Activated naive CD4-positive, alpha-beta T cell treated with anti-CD3 and anti-CD28 coated beads, Interleukin-2, amount 10 ng/mL, durations not matched to agents 7 days and 5 days (primary cell): Measurements from ENCODE around the gene UTS2B.
A peak's percentile ranks its signal among the peaks of the same experiment; 100 is the strongest.

Source experiments
- CTCF ChIA-PET: fragments of 350-600 bp; sonication (Branson Sonifier 250); formaldehyde crosslinking; loops from one replicate; lab custom pipeline; 2021; ENCODE audit warnings: antibody characterized with exemption; lab: Charles Lee
- DNase-seq: peaks from one replicate; pipeline ENCODE4 v3.0.0-alpha.2; 2020
- H3K27ac Mint-ChIP-seq: one replicate; pipeline ENCODE4 v1.8.0; 2021; ENCODE audit warnings: mild to moderate bottlenecking, moderate library complexity, mixed read lengths
- H3K27me3 Mint-ChIP-seq: one replicate; pipeline ENCODE4 v1.8.0; 2021; ENCODE audit warnings: mild to moderate bottlenecking, mixed read lengths
- H3K36me3 Mint-ChIP-seq: one replicate; pipeline ENCODE4 v1.8.0; 2021; ENCODE audit warnings: mixed read lengths
- H3K4me1 Mint-ChIP-seq: one replicate; pipeline ENCODE4 v1.8.0; 2021; ENCODE audit warnings: mixed read lengths
- H3K4me3 Mint-ChIP-seq: one replicate; pipeline ENCODE4 v1.8.0; 2021; ENCODE audit warnings: mild to moderate bottlenecking, moderate library complexity, mixed read lengths
- H3K9me3 Mint-ChIP-seq: one replicate; pipeline ENCODE4 v1.8.0; 2021; ENCODE audit warnings: mixed read lengths

UTS2B gene, protein sequence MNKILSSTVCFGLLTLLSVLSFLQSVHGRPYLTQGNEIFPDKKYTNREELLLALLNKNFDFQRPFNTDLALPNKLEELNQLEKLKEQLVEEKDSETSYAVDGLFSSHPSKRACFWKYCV

DNA sequence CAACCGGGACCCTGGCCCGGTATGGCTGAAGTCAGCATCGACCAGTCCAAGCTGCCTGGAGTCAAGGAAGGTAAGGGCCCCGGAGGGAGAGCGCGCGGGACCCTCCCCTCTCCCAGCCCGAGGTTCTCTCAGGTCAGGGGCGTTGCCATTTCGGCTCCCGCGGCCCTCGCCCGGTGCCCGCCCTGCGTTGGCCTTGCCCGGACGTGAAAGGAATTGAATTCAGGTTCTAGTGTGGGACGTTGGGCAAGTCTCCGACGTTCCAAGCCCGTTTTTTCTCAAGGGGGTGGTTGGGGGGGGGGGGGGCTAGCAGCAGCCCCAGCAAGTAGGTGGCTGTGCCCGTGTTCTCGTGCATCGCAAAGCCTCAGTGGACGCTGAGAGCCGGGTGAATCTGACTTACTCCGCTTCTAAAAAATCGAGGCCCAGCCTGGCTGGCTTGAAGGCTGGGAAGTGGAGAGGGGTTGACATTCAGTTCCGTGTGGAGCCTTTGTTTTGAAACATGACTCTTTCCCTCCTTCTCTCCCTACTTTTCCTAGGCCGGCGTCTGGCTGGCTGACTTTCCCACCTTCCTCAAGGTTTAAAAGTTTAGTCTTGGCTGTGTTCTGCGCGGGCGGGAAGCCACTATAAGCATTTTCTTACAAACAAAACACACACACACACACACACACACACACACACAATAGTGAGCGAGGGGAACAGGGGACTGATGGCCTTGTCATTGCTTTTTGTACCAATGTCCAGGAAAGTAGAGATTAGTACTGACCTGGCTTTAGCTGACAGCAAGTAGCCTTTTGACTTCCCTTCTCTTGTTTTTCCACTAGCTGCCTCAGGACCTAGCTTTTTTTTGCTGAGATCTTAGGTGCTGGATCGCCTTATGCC is at the start of gene UTS2B:
UTS2B (minus strand) TSS at position 873 of the 876 bp plus-strand sequence. CDS start 48,337 bp downstream, outside the sequence.
- Mint-ChIP-seq H3K4me1 (peaks cover 11% of the 10 kb centered on the region), H3K27me3 (peaks cover 28% of the 10 kb centered on the region), H3K9me3 (no peaks in the 10 kb centered on the region), H3K4me3 (peak within 1 kb of the TSS; percentile 59), H3K27ac (peak within 1 kb of the TSS; percentile 69), H3K36me3 (no peaks in the 10 kb centered on the region)
- peak; percentile 26 for DNase-seq
- CTCF ChIA-PET = no interaction called here

DNA sequence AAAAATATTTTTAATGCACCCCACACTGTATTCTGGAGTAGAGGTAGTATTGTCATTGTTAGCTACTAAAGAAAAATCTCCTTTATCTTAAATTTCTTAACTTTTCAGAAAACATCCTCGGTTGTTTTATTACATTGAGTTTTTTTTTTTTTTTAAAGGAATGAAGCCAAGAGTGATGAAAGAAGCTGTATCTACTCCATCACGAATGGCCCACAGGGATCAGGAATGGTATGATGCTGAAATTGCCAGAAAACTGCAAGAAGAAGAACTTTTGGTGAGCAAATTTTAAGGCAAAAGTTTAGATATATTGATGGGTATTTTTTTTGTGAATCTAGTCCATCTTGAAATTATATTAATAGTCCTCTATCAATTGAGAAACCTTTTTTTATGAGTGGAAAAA is 49.7 kb upstream of the UTS2B start:
- CTCF ChIA-PET = interaction anchor here (0.6 kb wide), 1 partner anchor 659 kb away, joined by 3 read pairs; no protein-coding TSS in a partner anchor
- peaks cover 2% of the 10 kb centered on the region for H3K4me1 Mint-ChIP-seq
- no peaks in the 10 kb centered on the region for H3K36me3 Mint-ChIP-seq
- no peak overlapping the region for H3K27ac Mint-ChIP-seq
- H3K4me3 Mint-ChIP-seq = no peak overlapping the region
- no peaks in the 10 kb centered on the region for H3K9me3 Mint-ChIP-seq
- no peak for DNase-seq
- H3K27me3 Mint-ChIP-seq = no peaks in the 10 kb centered on the region

DNA sequence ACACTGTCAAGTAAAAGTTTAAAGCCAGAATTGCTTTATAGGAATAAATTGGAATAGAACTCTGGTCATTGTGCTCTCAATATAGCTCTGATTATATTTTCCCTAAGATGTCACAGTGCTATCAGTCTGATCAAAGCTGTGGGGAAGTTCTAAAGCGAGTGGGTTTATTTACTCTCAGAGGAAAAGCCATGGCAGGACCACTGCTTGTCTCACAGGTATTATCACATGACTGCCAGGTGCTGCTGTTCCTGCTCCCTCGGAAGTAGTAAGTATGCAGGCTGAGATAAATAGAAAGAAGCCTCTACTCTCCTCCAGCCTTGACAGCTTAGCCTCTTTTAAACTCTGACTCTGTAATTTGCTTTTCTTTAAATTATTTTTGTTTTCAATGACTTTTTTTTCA is 49.1 kb upstream of the UTS2B start:
- Mint-ChIP-seq H3K36me3 (no peaks in the 10 kb centered on the region), H3K27me3 (no peaks in the 10 kb centered on the region), H3K4me1 (peaks cover 2% of the 10 kb centered on the region), H3K4me3 (no peak overlapping the region), H3K27ac (no peak overlapping the region), H3K9me3 (no peaks in the 10 kb centered on the region)
- no peak for DNase-seq
- CTCF ChIA-PET = interaction anchor here (0.6 kb wide), 1 partner anchor 658 kb away, joined by 3 read pairs; no protein-coding TSS in a partner anchor

DNA sequence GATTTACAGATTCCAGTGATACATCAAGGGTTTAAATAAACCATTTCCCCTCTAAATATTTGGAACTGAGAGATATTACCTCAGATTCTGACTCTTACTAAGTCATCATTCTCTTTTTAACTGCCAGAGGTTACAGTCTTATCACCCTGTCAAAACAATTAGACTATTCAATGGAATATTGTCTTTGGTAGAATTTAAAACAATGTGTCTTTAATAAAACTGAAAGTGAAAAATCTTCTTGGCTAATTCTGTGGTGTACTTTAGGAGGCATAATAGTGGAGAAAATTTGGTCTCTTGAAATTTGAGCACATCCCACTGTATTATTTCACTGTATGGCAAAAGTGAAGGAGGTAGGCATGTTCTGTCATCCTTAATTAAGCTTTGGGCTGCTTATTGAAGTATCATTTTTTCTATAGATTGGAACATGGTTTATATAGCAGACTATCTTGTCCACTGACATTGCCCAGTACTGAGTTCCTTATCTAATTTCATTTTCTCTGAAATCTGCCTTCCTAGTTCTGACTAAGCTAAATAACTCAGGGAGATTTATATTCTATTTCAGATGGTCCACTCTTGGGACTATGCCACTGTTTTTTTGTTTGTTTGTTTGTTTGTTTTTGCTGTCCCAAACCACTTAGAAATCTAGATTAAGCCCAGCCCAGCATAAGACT is 48.0 kb upstream of the UTS2B start:
- Mint-ChIP-seq H3K36me3 (no peaks in the 10 kb centered on the region), H3K27me3 (no peaks in the 10 kb centered on the region), H3K4me1 (peaks cover 2% of the 10 kb centered on the region), H3K27ac (no peak overlapping the region), H3K9me3 (no peaks in the 10 kb centered on the region), H3K4me3 (no peak overlapping the region)
- no peak for DNase-seq
- CTCF ChIA-PET = no interaction called here

DNA sequence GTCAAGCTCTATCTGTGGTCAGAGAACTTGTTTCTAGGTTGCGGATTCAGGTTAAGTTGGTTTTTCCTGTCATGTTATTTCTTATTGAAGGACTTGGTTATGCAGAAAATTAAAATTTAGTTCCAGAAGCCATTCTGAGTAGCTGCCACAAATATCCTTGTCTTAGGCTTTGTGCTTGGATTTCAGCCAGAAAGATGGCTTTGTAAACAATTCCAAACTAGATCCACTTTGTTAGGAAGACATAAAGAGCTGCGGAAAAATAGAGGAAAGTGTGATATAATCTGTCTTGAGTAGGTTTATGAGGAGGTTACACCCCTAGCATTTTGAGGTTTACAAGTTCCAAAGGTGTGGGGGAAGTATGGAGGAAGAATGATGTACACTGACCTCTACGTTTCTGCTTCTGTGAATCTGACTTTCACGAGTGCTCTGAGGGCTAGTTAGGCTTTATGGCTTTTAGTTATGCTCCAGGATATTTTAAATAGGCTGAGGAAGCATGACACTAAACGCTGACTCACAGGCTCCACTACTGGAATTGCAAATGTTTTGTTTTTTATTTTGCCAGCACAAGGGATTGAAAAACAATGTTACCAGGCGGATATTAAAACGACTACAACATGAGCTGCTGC is 46.3 kb upstream of the UTS2B start:
- no peaks in the 10 kb centered on the region for H3K9me3 Mint-ChIP-seq
- DNase-seq = no peak
- peaks cover 2% of the 10 kb centered on the region for H3K4me1 Mint-ChIP-seq
- no peak overlapping the region for H3K27ac Mint-ChIP-seq
- no peaks in the 10 kb centered on the region for H3K27me3 Mint-ChIP-seq
- no peak overlapping the region for H3K4me3 Mint-ChIP-seq
- CTCF ChIA-PET = no interaction called here
- no peaks in the 10 kb centered on the region for H3K36me3 Mint-ChIP-seq

DNA sequence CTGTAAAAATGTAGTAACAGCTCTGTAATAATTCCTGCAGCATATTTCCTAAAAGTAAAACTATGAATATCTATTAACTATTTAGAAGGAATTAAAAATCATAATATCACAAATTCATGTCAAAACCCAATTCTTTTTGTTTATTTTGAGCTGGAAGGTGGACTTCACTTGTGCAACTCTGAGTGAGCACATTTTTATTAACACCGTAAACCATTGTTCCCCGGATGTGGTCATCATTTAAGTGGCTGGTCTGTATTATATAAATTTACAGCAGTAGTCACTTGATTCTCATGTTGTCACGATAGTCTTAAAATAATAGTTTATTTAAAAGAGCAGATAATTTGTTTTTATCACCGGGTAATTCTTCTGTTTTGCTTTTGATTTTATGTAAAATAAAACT is 43.0 kb upstream of the UTS2B start:
- Mint-ChIP-seq H3K4me1 (no peaks in the 10 kb centered on the region), H3K36me3 (no peaks in the 10 kb centered on the region), H3K9me3 (no peaks in the 10 kb centered on the region), H3K27ac (no peak overlapping the region), H3K27me3 (no peaks in the 10 kb centered on the region), H3K4me3 (no peak overlapping the region)
- DNase-seq = no peak
- CTCF ChIA-PET = no interaction called here

DNA sequence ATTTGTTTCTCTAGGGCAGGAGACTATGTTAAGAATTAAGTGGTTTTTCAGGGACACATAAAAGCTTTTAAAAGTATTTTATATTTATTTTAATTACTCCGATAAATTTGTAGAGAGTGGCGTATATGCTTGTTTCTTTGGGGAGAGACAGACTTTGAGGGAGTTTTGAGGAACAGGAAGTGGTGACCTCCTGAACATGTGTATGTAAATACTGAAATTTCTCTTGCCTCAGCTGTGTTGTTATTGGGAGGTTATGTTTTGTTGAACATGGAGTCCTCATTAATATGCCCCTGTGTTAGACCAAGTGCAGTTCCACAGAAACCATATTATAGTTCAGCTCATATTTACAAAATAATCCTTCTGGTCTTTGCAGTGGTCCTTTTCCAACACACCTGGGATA is 41.8 kb upstream of the UTS2B start:
- no peak for DNase-seq
- no peak overlapping the region for H3K4me3 Mint-ChIP-seq
- no peaks in the 10 kb centered on the region for H3K4me1 Mint-ChIP-seq
- H3K36me3 Mint-ChIP-seq = no peaks in the 10 kb centered on the region
- H3K27me3 Mint-ChIP-seq = no peaks in the 10 kb centered on the region
- CTCF ChIA-PET = no interaction called here
- H3K27ac Mint-ChIP-seq = no peak overlapping the region
- H3K9me3 Mint-ChIP-seq = no peaks in the 10 kb centered on the region

DNA sequence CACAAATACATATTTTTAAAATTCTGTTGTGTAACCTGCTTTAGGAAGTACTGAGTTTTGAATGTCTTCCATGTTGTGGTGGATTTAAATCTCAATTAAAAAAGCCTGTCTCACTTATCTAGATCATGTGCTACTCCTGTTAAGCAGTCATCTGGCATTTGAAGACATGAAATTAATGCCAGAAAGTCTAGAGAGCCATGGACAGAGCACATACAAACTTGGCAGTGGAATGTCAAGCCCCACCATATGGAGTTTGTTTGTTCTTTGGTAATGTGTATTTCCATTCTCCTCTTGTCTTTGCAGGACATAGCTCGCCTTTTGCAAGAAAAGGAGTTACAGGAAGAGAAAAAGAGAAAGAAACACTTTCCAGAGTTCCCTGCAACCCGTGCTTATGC is 39.3 kb upstream of the UTS2B start:
- DNase-seq = no peak
- H3K27ac Mint-ChIP-seq = no peak overlapping the region
- H3K4me3 Mint-ChIP-seq = no peak overlapping the region
- no peaks in the 10 kb centered on the region for H3K27me3 Mint-ChIP-seq
- no peaks in the 10 kb centered on the region for H3K36me3 Mint-ChIP-seq
- no peaks in the 10 kb centered on the region for H3K4me1 Mint-ChIP-seq
- CTCF ChIA-PET = no interaction called here
- H3K9me3 Mint-ChIP-seq = no peaks in the 10 kb centered on the region

DNA sequence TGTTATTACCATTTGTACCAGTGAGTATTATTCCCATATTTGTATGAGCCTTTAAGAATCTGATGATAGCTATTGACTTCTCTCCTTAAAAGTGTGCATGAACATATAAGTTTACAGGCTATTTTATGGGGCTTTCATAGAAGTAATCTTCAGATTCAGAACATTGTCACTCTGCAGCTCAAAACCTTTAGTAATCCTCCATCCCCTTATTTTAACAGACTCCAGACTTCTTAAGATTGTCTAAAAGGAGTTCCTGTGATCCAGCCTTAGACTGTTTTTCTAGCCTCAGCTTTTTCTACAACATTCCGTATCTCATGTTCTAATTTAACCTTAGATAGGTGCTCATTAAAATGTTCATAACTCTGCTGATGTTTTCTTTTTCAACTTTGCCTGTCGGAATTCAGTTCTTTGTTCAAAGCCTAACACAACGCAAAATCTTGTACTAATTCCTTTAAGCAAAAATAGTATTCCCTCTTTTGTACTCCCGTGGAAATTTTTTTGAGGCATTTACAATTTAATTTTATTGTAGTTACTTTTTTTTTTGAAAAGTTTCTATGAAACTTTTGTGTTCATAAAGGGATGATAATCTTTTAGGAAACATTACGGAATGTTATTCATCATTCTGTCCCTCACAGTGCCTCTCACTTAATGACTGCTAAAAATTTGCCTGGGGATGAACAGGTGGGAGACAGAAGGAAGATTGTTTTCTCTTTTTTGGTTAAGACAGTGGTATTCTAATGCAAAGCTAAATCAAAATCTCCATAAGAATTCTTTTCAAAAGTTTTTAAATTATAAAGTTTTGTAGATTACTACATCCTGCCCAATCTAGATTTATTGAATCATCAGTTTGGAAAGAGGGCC is 38.7 kb upstream of the UTS2B start:
- Mint-ChIP-seq H3K36me3 (no peaks in the 10 kb centered on the region), H3K4me3 (no peak overlapping the region), H3K27ac (no peak overlapping the region), H3K4me1 (no peaks in the 10 kb centered on the region), H3K9me3 (no peaks in the 10 kb centered on the region), H3K27me3 (no peaks in the 10 kb centered on the region)
- no peak for DNase-seq
- CTCF ChIA-PET = no interaction called here

DNA sequence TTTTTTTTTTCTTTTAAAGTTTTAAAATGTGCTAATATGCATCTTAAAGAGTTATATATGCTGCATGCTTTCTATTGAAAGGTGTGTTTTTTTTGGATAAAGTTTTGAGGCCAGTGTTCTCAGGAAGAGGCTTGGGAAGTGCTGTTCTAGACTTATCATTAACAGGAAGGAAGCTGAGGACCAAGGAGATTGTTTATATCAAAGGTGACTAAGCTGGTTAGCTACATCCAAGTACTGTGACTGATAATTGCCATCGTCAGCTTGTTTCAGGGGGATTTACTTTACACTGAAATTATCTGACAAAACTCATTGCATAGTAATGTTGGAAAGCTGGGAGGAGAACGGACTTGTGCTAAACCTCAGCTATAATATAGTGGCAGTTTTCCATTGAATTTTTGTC is 36.3 kb upstream of the UTS2B start:
- no peak for DNase-seq
- Mint-ChIP-seq H3K27ac (no peak overlapping the region), H3K27me3 (no peaks in the 10 kb centered on the region), H3K4me3 (no peak overlapping the region), H3K36me3 (no peaks in the 10 kb centered on the region), H3K4me1 (no peaks in the 10 kb centered on the region), H3K9me3 (no peaks in the 10 kb centered on the region)
- CTCF ChIA-PET = no interaction called here

DNA sequence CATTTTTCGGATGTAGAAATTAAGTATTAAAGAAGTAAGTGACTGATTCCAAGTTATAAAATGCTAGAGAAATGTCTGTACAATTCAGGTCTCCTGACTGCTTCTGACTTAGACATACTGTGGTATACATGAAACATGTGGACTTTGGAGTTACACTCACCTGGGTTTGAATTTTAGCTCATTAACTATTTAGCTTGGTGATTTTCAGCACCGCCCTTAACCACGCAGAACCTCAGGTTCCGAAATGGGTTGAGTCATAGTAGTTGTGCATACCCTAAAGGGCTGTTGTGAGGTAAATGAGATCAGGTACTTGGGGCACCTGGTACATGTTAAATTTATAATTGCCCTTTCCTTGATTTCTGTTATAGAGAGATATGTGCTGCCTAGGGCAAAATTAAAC is 32.9 kb upstream of the UTS2B start:
- Mint-ChIP-seq H3K36me3 (no peaks in the 10 kb centered on the region), H3K4me1 (peaks cover 4% of the 10 kb centered on the region), H3K4me3 (no peak overlapping the region), H3K27me3 (no peaks in the 10 kb centered on the region), H3K9me3 (no peaks in the 10 kb centered on the region), H3K27ac (no peak overlapping the region)
- DNase-seq = no peak
- CTCF ChIA-PET = no interaction called here

DNA sequence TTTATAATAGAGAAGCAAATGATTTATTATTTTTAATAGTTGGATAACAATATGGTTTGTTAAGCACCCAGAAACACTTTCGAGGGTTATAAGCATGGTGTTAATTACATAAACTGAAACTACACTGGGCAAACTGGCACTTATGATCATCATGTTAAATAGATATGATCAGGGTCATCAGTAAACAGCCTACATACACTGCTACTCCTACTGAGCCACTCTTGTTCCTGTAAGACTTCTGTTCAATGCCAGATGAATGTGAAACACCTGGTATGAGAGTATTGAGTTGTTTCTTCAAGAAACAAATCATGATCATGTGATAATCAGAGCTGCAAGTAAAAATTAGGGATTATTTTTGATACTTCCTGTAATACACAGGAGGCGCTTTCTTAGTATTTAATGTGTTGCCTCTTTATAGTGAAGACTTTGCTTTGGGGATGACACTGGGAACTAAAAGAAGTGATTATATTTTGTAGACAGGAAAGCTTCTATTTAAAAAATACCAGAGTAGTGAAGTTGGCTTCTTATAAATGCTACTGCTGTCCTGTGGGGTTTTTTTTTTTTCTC is 32.3 kb upstream of the UTS2B start:
- Mint-ChIP-seq H3K4me3 (no peak overlapping the region), H3K9me3 (no peaks in the 10 kb centered on the region), H3K27me3 (no peaks in the 10 kb centered on the region), H3K4me1 (peaks cover 4% of the 10 kb centered on the region), H3K36me3 (no peaks in the 10 kb centered on the region), H3K27ac (no peak overlapping the region)
- CTCF ChIA-PET = no interaction called here
- no peak for DNase-seq

DNA sequence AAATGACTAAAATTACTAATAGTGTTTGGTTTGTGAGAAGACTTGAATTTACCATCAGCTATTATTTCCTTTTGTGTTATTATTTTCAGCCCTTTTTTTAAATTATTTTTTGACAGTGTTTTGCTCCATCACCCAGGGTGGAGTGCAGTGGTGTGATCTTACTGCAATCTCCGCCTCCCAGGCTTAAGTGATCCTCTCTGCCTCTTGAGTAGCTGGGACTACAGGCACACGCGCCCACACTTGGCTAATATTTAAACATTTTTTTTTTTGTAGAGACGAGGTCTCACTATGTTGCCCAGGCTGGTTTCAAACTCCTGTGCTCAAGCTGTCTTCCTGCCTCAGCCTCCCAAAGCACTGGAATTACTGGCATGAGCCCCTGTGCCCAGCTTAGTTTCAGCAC is 31.7 kb upstream of the UTS2B start:
- CTCF ChIA-PET = no interaction called here
- no peaks in the 10 kb centered on the region for H3K9me3 Mint-ChIP-seq
- no peak overlapping the region for H3K4me3 Mint-ChIP-seq
- no peak for DNase-seq
- no peaks in the 10 kb centered on the region for H3K27me3 Mint-ChIP-seq
- no peaks in the 10 kb centered on the region for H3K36me3 Mint-ChIP-seq
- H3K27ac Mint-ChIP-seq = no peak overlapping the region
- peaks cover 4% of the 10 kb centered on the region for H3K4me1 Mint-ChIP-seq
